ENCODE results near the gene JUNB.

JUNB gene

DNA sequence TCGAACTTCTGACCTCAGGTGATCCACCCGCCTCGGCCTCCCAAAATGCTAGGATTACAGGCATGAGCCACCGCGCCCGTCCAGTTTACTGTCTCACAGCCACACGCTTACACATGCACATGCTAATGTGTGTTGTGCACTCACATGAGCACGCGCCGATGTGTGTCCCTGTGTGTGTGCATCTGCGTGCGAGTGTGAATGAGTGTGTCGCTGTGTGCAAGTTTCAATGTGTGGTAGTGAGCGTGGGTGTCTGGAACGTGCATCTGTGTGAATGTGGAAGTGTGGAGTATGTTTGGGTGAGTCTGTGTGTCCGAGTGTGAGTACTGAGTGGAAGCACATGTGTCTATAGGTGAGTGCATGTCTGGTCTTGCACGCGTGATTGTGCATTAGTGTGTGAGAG, 51.2 kb downstream of the JUNB start:
- DNase-seq (ENCODE audit: low read depth in 3 of 3): no peak
